HepG2 (cell line): ENCODE results near the gene AARS1. TPM values are rescaled to one million over a fixed set of nuclear protein-coding genes. Genes with fewer than 3 reads are reported as not detected.

ENCODE experiments used
- ATAC-seq: fragments of 200-7000 bp; cut with Tn5 transposase; 3 replicates; pipeline ENCODE4 v1.9.1; 2020; ENCODE audit warnings: mild to moderate bottlenecking, moderate library complexity
- BruUV-seq: library from RNA; stranded (reverse); fragments of 400-500 nt; replicated peaks from 2 replicates; lab custom pipeline; 2021; lab: Mats Ljungman, UMichigan
- CTCF ChIA-PET: fragments of 300-600 bp; formaldehyde crosslinking; extraction: SDS; loops from one replicate; lab custom pipeline; 2021; ENCODE audit warnings: low total read pairs, inconsistent platforms, low intra/inter-chr PET ratio; lab: Yijun Ruan, JAX
- POLR2A ChIA-PET: fragments of 350-600 bp; sonication (Branson Sonifier 250); formaldehyde crosslinking; loops from one replicate; lab custom pipeline; 2020; ENCODE audit warnings: antibody characterized with exemption, inconsistent platforms; lab: Yijun Ruan, JAX
- DNase-seq: peaks from one replicate; pipeline ENCODE4 v3.0.0-alpha.2; 2015; ENCODE audit warnings: low spot score
- FAIRE-seq: peaks from 3 replicates; lab custom pipeline; 2011; peaks lifted over from hg19 to GRCh38; lab: Jason Lieb, UNC
- H2AFZ ChIP-seq: one replicate; pipeline ENCODE4 v1.6.1; 2011; ENCODE audit warnings: low read length, inconsistent platforms
- H3K27ac ChIP-seq: fragments of 300-600 bp; 3 replicates; pipeline ENCODE4 v1.8.0; 2011; ENCODE audit warnings: mixed run types, mild to moderate bottlenecking, mixed read lengths, low read length, inconsistent platforms; ENCODE audit not compliant: insufficient read depth; ENCODE audit errors: extremely low read length
- H3K27me3 ChIP-seq, 2 experiments: fragments of 200-600 bp in 1 of 2; 2 replicates in 1 of 2; 3 replicates in 1 of 2; pipeline versions ENCODE4 v1.6.0 to v1.8.0; 2011; ENCODE audit warnings: low read length in 2 of 2, mild to moderate bottlenecking in 2 of 2, moderate library complexity in 2 of 2, inconsistent platforms in 1 of 2; ENCODE audit not compliant: insufficient read depth in 2 of 2, control insufficient read depth in 1 of 2
- H3K36me3 ChIP-seq, 2 experiments: fragments of 200-600 bp in 1 of 2; replicated peaks in 1 of 2; 2 replicates in 1 of 2; 3 replicates in 1 of 2; pipeline versions ENCODE4 v1.5.1 to v1.8.0; 2011; ENCODE audit warnings: low read length in 2 of 2, inconsistent platforms in 1 of 2; ENCODE audit not compliant: insufficient read depth in 2 of 2, control insufficient read depth in 1 of 2
- H3K4me1 ChIP-seq: 2 replicates; pipeline ENCODE4 v1.5.1; 2012; ENCODE audit warnings: low read length, inconsistent platforms; ENCODE audit not compliant: insufficient read depth
- H3K4me2 ChIP-seq: 2 replicates; pipeline ENCODE4 v1.6.0; 2011; ENCODE audit warnings: low read depth, low read length, inconsistent platforms
- H3K4me3 ChIP-seq, 3 experiments: fragments of 200-600 bp in 1 of 3; sonication (generic), shearing (Covaris generic) in 1 of 3; replicated peaks in 1 of 3; 2 replicates each; pipeline ENCODE4 v1.5.1; 2011 to 2016; ENCODE audit warnings: low read length in 3 of 3, inconsistent platforms in 2 of 3, low read depth in 2 of 3, mild to moderate bottlenecking in 2 of 3, control low read depth in 1 of 3, mixed read lengths in 1 of 3; ENCODE audit not compliant: insufficient read depth in 1 of 3
- H3K79me2 ChIP-seq: one replicate; pipeline ENCODE4 v1.6.1; 2011; ENCODE audit warnings: low read length, inconsistent platforms; ENCODE audit not compliant: insufficient read depth
- H3K9ac ChIP-seq: 2 replicates; pipeline ENCODE4 v1.6.0; 2011; ENCODE audit warnings: mild to moderate bottlenecking, low read depth, low read length, inconsistent platforms; ENCODE audit not compliant: insufficient read depth
- H3K9me3 ChIP-seq: 2 replicates; pipeline ENCODE4 v1.5.1; 2012; ENCODE audit warnings: mild to moderate bottlenecking, low read length
- H4K20me1 ChIP-seq: 2 replicates; pipeline ENCODE4 v1.6.0; 2011; ENCODE audit warnings: inconsistent platforms, mild to moderate bottlenecking, low read length, moderate library complexity; ENCODE audit not compliant: insufficient read depth
- FOSL1 ChIP-seq: sonication (generic); formaldehyde crosslinking; IDR thresholded peaks from 2 replicates; pipeline ENCODE4 v1.9.0; 2021; ENCODE audit warnings: missing genetic modification reagents, borderline replicate concordance
- ZFP1 ChIP-seq: IDR thresholded peaks from 2 replicates; pipeline ENCODE4 v1.6.1; 2016
- ZNF18 ChIP-seq: sonication (generic); formaldehyde crosslinking; IDR thresholded peaks from 2 replicates; pipeline ENCODE4 v1.8.0; 2022; ENCODE audit warnings: mild to moderate bottlenecking, missing genetic modification reagents; ENCODE audit not compliant: insufficient replicate concordance
- ZNF282 ChIP-seq: fragments of 450-650 bp; IDR thresholded peaks from 2 replicates; pipeline ENCODE4 v1.6.1; 2018; ENCODE audit not compliant: partially characterized antibody
- ZNF383 ChIP-seq: sonication (generic); formaldehyde crosslinking; IDR thresholded peaks from 2 replicates; pipeline ENCODE4 v1.4.0; 2020; ENCODE audit warnings: missing genetic modification reagents, mild to moderate bottlenecking, borderline replicate concordance
- WGBS: methylation state at CpG from one replicate; pipeline ENCODE4 v1.1.6; 2017; ENCODE audit warnings: low lambda C conversion rate; 5-methylcytosine and 5-hydroxymethylcytosine counted together
- in situ Hi-C: cut with HindIII; loops from 2 replicates; pipeline ENCODE4 v1.10.0; 2017; ENCODE audit warnings: low pct_unique_long_range_greater_than_20kb; ENCODE audit not compliant: extremely low pct_ligation_motif_present
- intact Hi-C: fragments of 100-400 bp; cut with micrococcal nuclease; formaldehyde crosslinking; loops from one replicate; pipeline ENCODE4 v1.10.0; 2022; ENCODE audit not compliant: unreplicated experiment
- polyA plus RNA-seq, 8 experiments: library from polyadenylated mRNA; depleted of rRNA in 3 of 8; stranded (reverse) in 7 of 8; unstranded in 1 of 8; fragments of >200 nt; fragmentation: Illumina TruSeq in 4 of 8; extraction: Trizol in 4 of 8; gene quantifications; 2 replicates each; pipeline versions ENCODE4 v1.2.1 to v1.2.3, GENCODE V29; 2011 to 2016; ENCODE audit warnings: low read depth in 4 of 8, missing spikeins in 1 of 8, mixed read lengths in 1 of 8; ENCODE audit not compliant: insufficient read depth in 1 of 8
- total RNA-seq, 5 experiments: library from RNA; depleted of rRNA; stranded (reverse); fragments of >200 nt; fragmentation: Illumina TruSeq; extraction: Trizol; gene quantifications; 2 replicates each; pipeline ENCODE4 v1.2.3, GENCODE V29; 2016; ENCODE audit warnings: low read depth in 1 of 5
- TF ChIP-seq, protein P1 (sequence below): sonication (generic); formaldehyde crosslinking; IDR thresholded peaks from 2 replicates; pipeline ENCODE4 v1.4.0; 2020; ENCODE audit warnings: low read depth, mild to moderate bottlenecking, missing genetic modification reagents

AARS1 gene
- total and polyA plus RNA-seq, 2 of the 13 experiments (the other 11 are each of a cell fraction or from before 2014, with no cell fraction given) = 107 to 132 TPM

- H3K36me3 ChIP-seq = peaks cover 1 to 8% of the 10 kb centered on the region in 2 experiments; a peak in 4 of 5 replicates
- FAIRE-seq (no peak), ATAC-seq (no peak), DNase-seq (no peak)
- in situ Hi-C loops (no loop called here), intact Hi-C loops (no loop called here)
- H3K79me2 ChIP-seq = peaks cover 67% of the 10 kb centered on the region
- H4K20me1 ChIP-seq = no peaks in the 10 kb centered on the region
- no peak for TF ChIP-seq ZNF383 (CRISPR knock-in tag)
- TF ChIP-seq ZNF18 (CRISPR knock-in tag) = no peak
- TF ChIP-seq FOSL1 (CRISPR knock-in tag) = no peak
- TF ChIP-seq, protein P1, sequence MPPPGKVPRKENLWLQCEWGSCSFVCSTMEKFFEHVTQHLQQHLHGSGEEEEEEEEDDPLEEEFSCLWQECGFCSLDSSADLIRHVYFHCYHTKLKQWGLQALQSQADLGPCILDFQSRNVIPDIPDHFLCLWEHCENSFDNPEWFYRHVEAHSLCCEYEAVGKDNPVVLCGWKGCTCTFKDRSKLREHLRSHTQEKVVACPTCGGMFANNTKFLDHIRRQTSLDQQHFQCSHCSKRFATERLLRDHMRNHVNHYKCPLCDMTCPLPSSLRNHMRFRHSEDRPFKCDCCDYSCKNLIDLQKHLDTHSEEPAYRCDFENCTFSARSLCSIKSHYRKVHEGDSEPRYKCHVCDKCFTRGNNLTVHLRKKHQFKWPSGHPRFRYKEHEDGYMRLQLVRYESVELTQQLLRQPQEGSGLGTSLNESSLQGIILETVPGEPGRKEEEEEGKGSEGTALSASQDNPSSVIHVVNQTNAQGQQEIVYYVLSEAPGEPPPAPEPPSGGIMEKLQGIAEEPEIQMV (CRISPR knock-in tag) = no peak
- TF ChIP-seq ZFP1 (CRISPR knock-in tag) = peak; percentile 99
- TF ChIP-seq ZNF282 = no peak
- no peak overlapping the region for H3K9ac ChIP-seq
- H3K9me3 ChIP-seq = peaks cover 8% of the 10 kb centered on the region
- ChIA-PET CTCF (no interaction called here), POLR2A (interaction anchor here (0.7 to 6.2 kb wide), 2 partner anchors 13 to 46 kb away, joined by 4 to 160 read pairs; partner anchors contain the start of gene AARS1)
- BruUV-seq = no TSS peak
- WGBS = 100% methylated on average over 1 of the region's 1 CpG
- no peak overlapping the region for H3K4me2 ChIP-seq
- no peak overlapping the region for H2AFZ ChIP-seq
- no peak overlapping the region for H3K27ac ChIP-seq
- H3K4me1 ChIP-seq = peaks cover 45% of the 10 kb centered on the region
- H3K27me3 ChIP-seq = no peaks in the 10 kb centered on the region
- H3K4me3 ChIP-seq = no peak overlapping the region
Measured at GRCh38 chr16:70301121-70301520, 11.8 kb upstream of the AARS1 start.
